ENCODE results near the gene DNAH6. TPM values are rescaled to one million over a fixed set of nuclear protein-coding genes. Genes with fewer than 3 reads are reported as not detected.

The DNAH6 gene
- total RNA-seq, 1 experiment from 2014 or later: 0.26 TPM

- WGBS (ENCODE audit: extremely low coverage, insufficient read length, low lambda C conversion rate): no CpG with 5 or more reads among the region's 5 CpGs
- no peaks in the 10 kb centered on the region for H3K36me3 Mint-ChIP-seq (ENCODE audit: insufficient read depth in 1 of 3, low read depth in 3 of 3)
Observed at GRCh38 chr2:84674586-84674985, 158.3 kb downstream of the DNAH6 start.

More at GRCh38 chr2:84674586-84674985, 158.3 kb downstream of the DNAH6 start:
- no peak overlapping the region for H2BK120ac ChIP-seq (ENCODE audit: low read depth, low read length, poor library complexity, severe bottlenecking)
- Mint-ChIP-seq H3K27me3 (ENCODE audit: low read depth) (peaks cover 6% of the 10 kb centered on the region), H3K4me1 (no peaks in the 10 kb centered on the region), H3K9me3 (no peaks in the 10 kb centered on the region), H3K4me3 (no peak overlapping the region), H3K27ac (no peak overlapping the region)
- H3K9ac ChIP-seq (ENCODE audit: extremely low read depth, insufficient read length, low read length): no peak overlapping the region
- no peak overlapping the region for H3K4ac ChIP-seq (ENCODE audit: low read depth, low read length)
- no peaks in the 10 kb centered on the region for H3K4me1 ChIP-seq (ENCODE audit: insufficient read depth, low read length)
- no peak overlapping the region for H3K27ac ChIP-seq (ENCODE audit: insufficient read length, low read depth, low read length)
- H3K79me1 ChIP-seq (ENCODE audit: insufficient read depth, low read depth, low read length, poor library complexity, severe bottlenecking): no peaks in the 10 kb centered on the region
- no peak overlapping the region for H4K91ac ChIP-seq (ENCODE audit: insufficient read length, low read depth, low read length)
- TF ChIP-seq, protein P1, sequence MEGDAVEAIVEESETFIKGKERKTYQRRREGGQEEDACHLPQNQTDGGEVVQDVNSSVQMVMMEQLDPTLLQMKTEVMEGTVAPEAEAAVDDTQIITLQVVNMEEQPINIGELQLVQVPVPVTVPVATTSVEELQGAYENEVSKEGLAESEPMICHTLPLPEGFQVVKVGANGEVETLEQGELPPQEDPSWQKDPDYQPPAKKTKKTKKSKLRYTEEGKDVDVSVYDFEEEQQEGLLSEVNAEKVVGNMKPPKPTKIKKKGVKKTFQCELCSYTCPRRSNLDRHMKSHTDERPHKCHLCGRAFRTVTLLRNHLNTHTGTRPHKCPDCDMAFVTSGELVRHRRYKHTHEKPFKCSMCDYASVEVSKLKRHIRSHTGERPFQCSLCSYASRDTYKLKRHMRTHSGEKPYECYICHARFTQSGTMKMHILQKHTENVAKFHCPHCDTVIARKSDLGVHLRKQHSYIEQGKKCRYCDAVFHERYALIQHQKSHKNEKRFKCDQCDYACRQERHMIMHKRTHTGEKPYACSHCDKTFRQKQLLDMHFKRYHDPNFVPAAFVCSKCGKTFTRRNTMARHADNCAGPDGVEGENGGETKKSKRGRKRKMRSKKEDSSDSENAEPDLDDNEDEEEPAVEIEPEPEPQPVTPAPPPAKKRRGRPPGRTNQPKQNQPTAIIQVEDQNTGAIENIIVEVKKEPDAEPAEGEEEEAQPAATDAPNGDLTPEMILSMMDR (conservative IDR thresholded peaks at IDR 0.05): no peak
- H3K56ac ChIP-seq (ENCODE audit: insufficient read length, low read depth, low read length): no peak overlapping the region
- no peak overlapping the region for H4K8ac ChIP-seq (replicated peaks; ENCODE audit: insufficient read length, low read depth, low read length)
- H2AK5ac ChIP-seq (ENCODE audit: insufficient read length, low read length): no peak overlapping the region
- H3K27me3 ChIP-seq (ENCODE audit: insufficient read depth, low read length): no peaks in the 10 kb centered on the region
- no peak overlapping the region for H3K23ac ChIP-seq (ENCODE audit: insufficient read length, low read depth, low read length)
- H2BK20ac ChIP-seq (ENCODE audit: low read depth, low read length, poor library complexity, severe bottlenecking): no peak overlapping the region
- no peaks in the 10 kb centered on the region for H3K79me2 ChIP-seq (ENCODE audit: insufficient read depth, low read length)
- DNase-seq: no peak
- H3K23me2 ChIP-seq (ENCODE audit: insufficient read length, low read depth, low read length, poor library complexity, severe bottlenecking): no peaks in the 10 kb centered on the region
- H3K9me3 ChIP-seq (ENCODE audit: control insufficient read depth, low read depth, low read length): no peaks in the 10 kb centered on the region
- no peak overlapping the region for H3K18ac ChIP-seq (ENCODE audit: insufficient read length, low read depth, low read length)
- no peak overlapping the region for H4K5ac ChIP-seq (ENCODE audit: insufficient read length, low read depth, low read length)
- H2AFZ ChIP-seq (ENCODE audit: low read length): no peak overlapping the region
- no peak overlapping the region for H2BK12ac ChIP-seq (ENCODE audit: insufficient read length, low read depth, low read length)
- no peak overlapping the region for H3K4me2 ChIP-seq (ENCODE audit: insufficient read depth, insufficient read length, low read length)
- H3K14ac ChIP-seq (ENCODE audit: insufficient read depth, low read length): no peak overlapping the region
- H4K20me1 ChIP-seq (ENCODE audit: control insufficient read depth, insufficient read depth, insufficient read length): no peaks in the 10 kb centered on the region
- no peak overlapping the region for H2BK15ac ChIP-seq (ENCODE audit: low read depth, low read length)
- H3T11ph ChIP-seq (ENCODE audit: low read length): no peak overlapping the region
- H2BK5ac ChIP-seq (ENCODE audit: insufficient read length, low read length): no peak overlapping the region
